HepG2 (cell line): ENCODE measurements around the gene CAMTA1. TPM values are rescaled to one million over a fixed set of nuclear protein-coding genes. Genes with fewer than 3 reads are reported as not detected.

Experiments
- ARNT ChIP-seq: fragments of 450-650 bp; IDR thresholded peaks from 2 replicates; pipeline ENCODE4 v1.6.1; 2017
- DPF2 ChIP-seq: sonication (generic); formaldehyde crosslinking; IDR thresholded peaks from 2 replicates; pipeline ENCODE4 v1.4.0; 2020; ENCODE audit warnings: mild to moderate bottlenecking, low read depth, missing genetic modification reagents, borderline replicate concordance
- MLX ChIP-seq: IDR thresholded peaks from 2 replicates; pipeline ENCODE4 v1.6.1; 2016
- SALL2 ChIP-seq: sonication (generic); formaldehyde crosslinking; IDR thresholded peaks from 2 replicates; pipeline ENCODE4 v1.8.1; 2023; ENCODE audit warnings: mild to moderate bottlenecking, missing genetic modification reagents, inconsistent platforms
- SMARCE1 ChIP-seq: fragments of 450-650 bp; IDR thresholded peaks from 2 replicates; pipeline ENCODE4 v1.6.1; 2017; ENCODE audit warnings: borderline replicate concordance
- SRSF1 ChIP-seq: fragments of 200-400 bp; formaldehyde crosslinking; optimal IDR thresholded peaks from 2 replicates; pipeline ENCODE3; 2017; ENCODE audit warnings: mild to moderate bottlenecking, low read depth, low read length, moderate library complexity
- TEAD3 ChIP-seq: optimal IDR thresholded peaks from 2 replicates; pipeline ENCODE3; 2016; ENCODE audit warnings: borderline replicate concordance
- ZBTB10 ChIP-seq: sonication (generic); formaldehyde crosslinking; IDR thresholded peaks from 2 replicates; pipeline ENCODE4 v1.4.0; 2020; ENCODE audit warnings: missing genetic modification reagents, borderline replicate concordance
- ZNF24 ChIP-seq: fragments of 450-650 bp; IDR thresholded peaks from 2 replicates; pipeline ENCODE4 v1.6.1; 2017; ENCODE audit warnings: antibody characterized with exemption, mild to moderate bottlenecking
- ZNF264 ChIP-seq: sonication (generic); formaldehyde crosslinking; IDR thresholded peaks from 2 replicates; pipeline ENCODE4 v1.4.0; 2020; ENCODE audit warnings: missing genetic modification reagents
- ZNF605 ChIP-seq: sonication (generic); formaldehyde crosslinking; IDR thresholded peaks from 2 replicates; pipeline ENCODE4 v1.8.0; 2022; ENCODE audit warnings: mild to moderate bottlenecking, missing genetic modification reagents
- polyA plus RNA-seq, 8 experiments: library from polyadenylated mRNA; depleted of rRNA in 3 of 8; stranded (reverse) in 7 of 8; unstranded in 1 of 8; fragments of >200 nt; fragmentation: Illumina TruSeq in 4 of 8; extraction: Trizol in 4 of 8; gene quantifications; 2 replicates each; pipeline versions ENCODE4 v1.2.1 to v1.2.3, GENCODE V29; 2011 to 2016; ENCODE audit warnings: low read depth in 4 of 8, missing spikeins in 1 of 8, mixed read lengths in 1 of 8; ENCODE audit not compliant: insufficient read depth in 1 of 8
- total RNA-seq, 5 experiments: library from RNA; depleted of rRNA; stranded (reverse); fragments of >200 nt; fragmentation: Illumina TruSeq; extraction: Trizol; gene quantifications; 2 replicates each; pipeline ENCODE4 v1.2.3, GENCODE V29; 2016; ENCODE audit warnings: low read depth in 1 of 5
- TF ChIP-seq, protein P1 (sequence below): sonication (generic); formaldehyde crosslinking; IDR thresholded peaks from 2 replicates; pipeline ENCODE4; 2020; ENCODE audit warnings: missing genetic modification reagents, mild to moderate bottlenecking, borderline replicate concordance
- TF ChIP-seq, protein P2 (sequence below): IDR thresholded peaks from 2 replicates; pipeline ENCODE4 v1.6.1; 2016; ENCODE audit warnings: missing compliant biosample characterization, missing genetic modification reagents, borderline replicate concordance

Gene CAMTA1
- total and polyA plus RNA-seq, 2 of the 13 experiments (the other 11 are each of a cell fraction or from before 2014, with no cell fraction given) = 25.0 to 36.4 TPM

- TF ChIP-seq, protein P1, sequence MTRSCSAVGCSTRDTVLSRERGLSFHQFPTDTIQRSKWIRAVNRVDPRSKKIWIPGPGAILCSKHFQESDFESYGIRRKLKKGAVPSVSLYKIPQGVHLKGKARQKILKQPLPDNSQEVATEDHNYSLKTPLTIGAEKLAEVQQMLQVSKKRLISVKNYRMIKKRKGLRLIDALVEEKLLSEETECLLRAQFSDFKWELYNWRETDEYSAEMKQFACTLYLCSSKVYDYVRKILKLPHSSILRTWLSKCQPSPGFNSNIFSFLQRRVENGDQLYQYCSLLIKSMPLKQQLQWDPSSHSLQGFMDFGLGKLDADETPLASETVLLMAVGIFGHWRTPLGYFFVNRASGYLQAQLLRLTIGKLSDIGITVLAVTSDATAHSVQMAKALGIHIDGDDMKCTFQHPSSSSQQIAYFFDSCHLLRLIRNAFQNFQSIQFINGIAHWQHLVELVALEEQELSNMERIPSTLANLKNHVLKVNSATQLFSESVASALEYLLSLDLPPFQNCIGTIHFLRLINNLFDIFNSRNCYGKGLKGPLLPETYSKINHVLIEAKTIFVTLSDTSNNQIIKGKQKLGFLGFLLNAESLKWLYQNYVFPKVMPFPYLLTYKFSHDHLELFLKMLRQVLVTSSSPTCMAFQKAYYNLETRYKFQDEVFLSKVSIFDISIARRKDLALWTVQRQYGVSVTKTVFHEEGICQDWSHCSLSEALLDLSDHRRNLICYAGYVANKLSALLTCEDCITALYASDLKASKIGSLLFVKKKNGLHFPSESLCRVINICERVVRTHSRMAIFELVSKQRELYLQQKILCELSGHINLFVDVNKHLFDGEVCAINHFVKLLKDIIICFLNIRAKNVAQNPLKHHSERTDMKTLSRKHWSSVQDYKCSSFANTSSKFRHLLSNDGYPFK (CRISPR knock-in tag) = no peak
- TF ChIP-seq ARNT (no peak), DPF2 (CRISPR knock-in tag) (0 out of 2 replicates have a peak, but pooled peaks have one; percentile 25), TEAD3 (CRISPR knock-in tag) (peak; percentile 12), SMARCE1 (no peak), ZNF264 (CRISPR knock-in tag) (peak; percentile 50; the same call in 1 of the 2 replicates), SALL2 (CRISPR knock-in tag) (no peak), ZNF24 (no peak), SRSF1 (no peak), ZNF605 (CRISPR knock-in tag) (no peak), MLX (CRISPR knock-in tag) (peak; percentile 77; the same call in 1 of the 2 replicates), ZBTB10 (CRISPR knock-in tag) (no peak)
- TF ChIP-seq, protein P2, sequence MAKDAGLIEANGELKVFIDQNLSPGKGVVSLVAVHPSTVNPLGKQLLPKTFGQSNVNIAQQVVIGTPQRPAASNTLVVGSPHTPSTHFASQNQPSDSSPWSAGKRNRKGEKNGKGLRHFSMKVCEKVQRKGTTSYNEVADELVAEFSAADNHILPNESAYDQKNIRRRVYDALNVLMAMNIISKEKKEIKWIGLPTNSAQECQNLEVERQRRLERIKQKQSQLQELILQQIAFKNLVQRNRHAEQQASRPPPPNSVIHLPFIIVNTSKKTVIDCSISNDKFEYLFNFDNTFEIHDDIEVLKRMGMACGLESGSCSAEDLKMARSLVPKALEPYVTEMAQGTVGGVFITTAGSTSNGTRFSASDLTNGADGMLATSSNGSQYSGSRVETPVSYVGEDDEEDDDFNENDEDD = peak; percentile 34; the same call in 1 of the 2 replicates
Measured at GRCh38 chr1:7265771-7266371, 480.6 kb downstream of the CAMTA1 start (continued).
